PC-3 (cell line): ENCODE results near the gene ALDOC. TPM values are rescaled to one million over a fixed set of nuclear protein-coding genes. Genes with fewer than 3 reads are reported as not detected.
A peak's percentile ranks its signal among the peaks of the same experiment; 100 is the strongest.

Source experiments
- ATAC-seq: fragments of 200-7000 bp; cut with Tn5 transposase; 2 replicates; pipeline ENCODE4 v1.9.1; 2020; ENCODE audit warnings: mild to moderate bottlenecking, moderate library complexity
- BruUV-seq: library from RNA; stranded (reverse); fragments of 400-500 nt; replicated peaks from 2 replicates; lab custom pipeline; 2021; lab: Mats Ljungman, UMichigan
- CTCF ChIA-PET: fragments of 300-600 bp; sonication (Branson Sonifier 250); formaldehyde crosslinking; loops from one replicate; lab custom pipeline; 2022; ENCODE audit warnings: antibody characterized with exemption; lab: Charles Lee
- POLR2A ChIA-PET: fragments of 300-600 bp; sonication (Branson Sonifier 250); formaldehyde crosslinking; loops from one replicate; lab custom pipeline; 2022; ENCODE audit warnings: antibody characterized with exemption; ENCODE audit not compliant: unreplicated experiment; lab: Charles Lee
- DNase-seq: peaks from one replicate; pipeline ENCODE4 v3.0.0-alpha.2; 2015
- H2AFZ ChIP-seq: fragments of 300-600 bp; sonication (generic); 2 replicates; pipeline ENCODE4 v1.6.0; 2016; ENCODE audit warnings: antibody characterized with exemption, low read length
- H3F3A ChIP-seq: fragments of 300-600 bp; sonication (generic); one replicate; pipeline ENCODE4 v1.6.0; 2017; ENCODE audit warnings: antibody characterized with exemption, low read length, control low read depth, mild to moderate bottlenecking; ENCODE audit not compliant: unreplicated experiment
- H3K27ac ChIP-seq: fragments of 300-600 bp; sonication (generic); 2 replicates; pipeline ENCODE4 v1.5.1; 2016; ENCODE audit warnings: mild to moderate bottlenecking, low read length
- H3K27me3 ChIP-seq: fragments of 300-600 bp; sonication (generic); 2 replicates; pipeline ENCODE4 v1.6.1; 2016; ENCODE audit warnings: low read length, mixed read lengths
- H3K36me3 ChIP-seq: fragments of 300-600 bp; sonication (generic); 2 replicates; pipeline ENCODE4 v1.6.1; 2016; ENCODE audit warnings: low read depth, mixed run types, low read length, mixed read lengths
- H3K4me1 ChIP-seq: fragments of 300-600 bp; sonication (generic); 2 replicates; pipeline ENCODE4 v1.5.1; 2016; ENCODE audit warnings: low read length; ENCODE audit not compliant: insufficient read depth
- H3K4me2 ChIP-seq: fragments of 300-600 bp; sonication (generic); 2 replicates; pipeline ENCODE4 v1.6.0; 2016; ENCODE audit warnings: low read length
- H3K4me3 ChIP-seq: fragments of 300-600 bp; sonication (generic); 2 replicates; pipeline ENCODE4 v1.5.1; 2016; ENCODE audit warnings: mild to moderate bottlenecking, low read length, mixed read lengths
- H3K79me2 ChIP-seq: fragments of 300-600 bp; sonication (generic); 2 replicates; pipeline ENCODE4 v1.6.1; 2017; ENCODE audit warnings: low read length, mixed read lengths
- H3K9ac ChIP-seq: fragments of 300-600 bp; sonication (generic); 2 replicates; pipeline ENCODE4 v1.6.0; 2016; ENCODE audit warnings: mild to moderate bottlenecking, low read length
- H3K9me2 ChIP-seq: fragments of 300-600 bp; sonication (generic); replicated peaks from 2 replicates; pipeline ENCODE4 v1.6.1; 2016; ENCODE audit warnings: mixed run types, low read length, mixed read lengths
- H3K9me3 ChIP-seq: fragments of 300-600 bp; sonication (generic); 2 replicates; pipeline ENCODE4 v1.6.1; 2016; ENCODE audit warnings: low read length, mixed read lengths
- H4K20me1 ChIP-seq: fragments of 300-600 bp; sonication (generic); 2 replicates; pipeline ENCODE4 v1.6.1; 2016; ENCODE audit warnings: low read length, mixed read lengths
- EZH2 ChIP-seq: fragments of 300-600 bp; sonication (generic); IDR thresholded peaks from one replicate; pipeline ENCODE4 v1.6.1; 2017; ENCODE audit warnings: antibody characterized with exemption, mild to moderate bottlenecking, low read length; ENCODE audit not compliant: unreplicated experiment
- EZH2phosphoT487 ChIP-seq: fragments of 300-600 bp; sonication (generic); IDR thresholded peaks from 2 replicates; pipeline ENCODE4 v1.6.1; 2018; ENCODE audit warnings: mild to moderate bottlenecking, antibody characterized with exemption, low read length, borderline replicate concordance
- intact Hi-C: fragments of 100-400 bp; cut with micrococcal nuclease; formaldehyde crosslinking; loops from 2 replicates; pipeline ENCODE4 v1.9.0; 2023
- total RNA-seq: library from RNA; depleted of rRNA; stranded (reverse); fragments of >200 nt; gene quantifications from 2 replicates; pipeline ENCODE4 v1.2.3, GENCODE V29; 2014
- TF ChIP-seq, protein P1 (sequence below): fragments of 300-600 bp; sonication (generic); conservative IDR thresholded peaks from 2 replicates; pipeline ENCODE4 v1.5.1; 2017; ENCODE audit warnings: antibody characterized with exemption, low read depth, mild to moderate bottlenecking, low read length

The ALDOC gene
- total RNA-seq, 1 experiment from 2014 or later: 42.6 TPM

DNA sequence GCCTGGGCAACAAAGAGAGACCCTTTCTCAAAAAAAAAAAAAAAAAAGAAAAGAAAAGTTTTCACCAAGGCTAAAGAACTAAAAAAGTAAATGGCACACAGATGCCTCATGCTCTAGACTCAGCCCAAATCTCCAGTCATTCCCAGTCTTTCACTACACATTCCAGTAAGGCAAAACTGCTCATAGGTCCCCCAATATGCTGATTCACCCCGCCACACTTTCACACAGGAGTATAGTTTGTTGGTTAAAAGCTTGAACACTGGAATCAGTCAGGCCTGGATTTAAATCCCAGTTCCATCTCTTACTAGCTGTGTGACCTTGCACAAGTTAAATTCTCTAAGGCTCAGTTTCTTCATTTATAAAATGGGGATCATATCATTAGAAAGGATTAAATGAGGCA lies 7.2 kb downstream of the ALDOC start:
- ATAC-seq: no peak
- Histone ChIP-seq H3K9ac (no peak overlapping the region), H3K9me3 (no peaks in the 10 kb centered on the region), H3K36me3 (no peaks in the 10 kb centered on the region), H3K4me1 (peaks cover 15% of the 10 kb centered on the region), H2AFZ (no peak overlapping the region), H4K20me1 (no peaks in the 10 kb centered on the region), H3F3A (no peaks in the 10 kb centered on the region), H3K79me2 (peaks cover 23% of the 10 kb centered on the region), H3K4me3 (peak overlapping the region; percentile 7; the same call in 1 of the 2 replicates), H3K27ac (no peak overlapping the region), H3K9me2 (no peaks in the 10 kb centered on the region), H3K4me2 (peak overlapping the region; percentile 91; the same call in 1 of the 2 replicates), H3K27me3 (no peaks in the 10 kb centered on the region)
- POLR2A ChIA-PET: no interaction called here
- intact Hi-C loops: no loop called here
- CTCF ChIA-PET: no interaction called here
- TF ChIP-seq EZH2phosphoT487 (no peak), EZH2 (no peak)
- TF ChIP-seq, protein P1, sequence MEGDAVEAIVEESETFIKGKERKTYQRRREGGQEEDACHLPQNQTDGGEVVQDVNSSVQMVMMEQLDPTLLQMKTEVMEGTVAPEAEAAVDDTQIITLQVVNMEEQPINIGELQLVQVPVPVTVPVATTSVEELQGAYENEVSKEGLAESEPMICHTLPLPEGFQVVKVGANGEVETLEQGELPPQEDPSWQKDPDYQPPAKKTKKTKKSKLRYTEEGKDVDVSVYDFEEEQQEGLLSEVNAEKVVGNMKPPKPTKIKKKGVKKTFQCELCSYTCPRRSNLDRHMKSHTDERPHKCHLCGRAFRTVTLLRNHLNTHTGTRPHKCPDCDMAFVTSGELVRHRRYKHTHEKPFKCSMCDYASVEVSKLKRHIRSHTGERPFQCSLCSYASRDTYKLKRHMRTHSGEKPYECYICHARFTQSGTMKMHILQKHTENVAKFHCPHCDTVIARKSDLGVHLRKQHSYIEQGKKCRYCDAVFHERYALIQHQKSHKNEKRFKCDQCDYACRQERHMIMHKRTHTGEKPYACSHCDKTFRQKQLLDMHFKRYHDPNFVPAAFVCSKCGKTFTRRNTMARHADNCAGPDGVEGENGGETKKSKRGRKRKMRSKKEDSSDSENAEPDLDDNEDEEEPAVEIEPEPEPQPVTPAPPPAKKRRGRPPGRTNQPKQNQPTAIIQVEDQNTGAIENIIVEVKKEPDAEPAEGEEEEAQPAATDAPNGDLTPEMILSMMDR: no peak
- BruUV-seq: no TSS peak
- DNase-seq: no peak

- Histone ChIP-seq H3K4me3 (no peak overlapping the region), H3K4me1 (peaks cover 12% of the 10 kb centered on the region), H3K9me3 (no peaks in the 10 kb centered on the region), H3K27ac (no peak overlapping the region), H3K36me3 (no peaks in the 10 kb centered on the region), H3K79me2 (peaks cover 23% of the 10 kb centered on the region), H4K20me1 (no peaks in the 10 kb centered on the region), H3K9ac (no peak overlapping the region), H3K27me3 (no peaks in the 10 kb centered on the region), H2AFZ (no peak overlapping the region), H3K4me2 (no peak overlapping the region), H3F3A (no peaks in the 10 kb centered on the region), H3K9me2 (no peaks in the 10 kb centered on the region)
- ChIA-PET POLR2A (no interaction called here), CTCF (no interaction called here)
- intact Hi-C loops: no loop called here
- DNase-seq: no peak
- TF ChIP-seq, protein P1: no peak
- TF ChIP-seq EZH2phosphoT487 (no peak), EZH2 (no peak)
- BruUV-seq: no TSS peak
- ATAC-seq: no peak
These were observed 9.1 kb downstream of the ALDOC start for GRCh38 chr17:28567604-28568003.

- Histone ChIP-seq H3K4me3 (no peak overlapping the region), H3F3A (no peaks in the 10 kb centered on the region), H3K79me2 (no peaks in the 10 kb centered on the region), H3K36me3 (no peaks in the 10 kb centered on the region; the same call in 1 of the 2 replicates), H3K9me2 (no peaks in the 10 kb centered on the region), H4K20me1 (no peaks in the 10 kb centered on the region), H2AFZ (no peak overlapping the region), H3K4me2 (no peak overlapping the region), H3K27me3 (no peaks in the 10 kb centered on the region), H3K27ac (no peak overlapping the region), H3K9ac (no peak overlapping the region), H3K4me1 (no peaks in the 10 kb centered on the region), H3K9me3 (no peaks in the 10 kb centered on the region)
- ChIA-PET POLR2A (no interaction called here), CTCF (no interaction called here)
- ATAC-seq (no peak), DNase-seq (no peak)
- TF ChIP-seq EZH2 (no peak), EZH2phosphoT487 (no peak)
- TF ChIP-seq, protein P1: no peak
- intact Hi-C loops: no loop called here
- BruUV-seq: no TSS peak
These were observed 13.2 kb downstream of the ALDOC start for GRCh38 chr17:28563475-28563874.
